ENCODE data around the gene GTF3C5.

The GTF3C5 gene

GRCh38 chr9:133104718-133105460 is 74.1 kb downstream of the GTF3C5 start:
- DNase-seq (ENCODE audit: insufficient read length, low spot score) (no peak), FAIRE-seq (no peak)

- DNase-seq (ENCODE audit: insufficient read length, low spot score) (no peak), FAIRE-seq (no peak)
These were observed 74.6 kb downstream of the GTF3C5 start for GRCh38 chr9:133105461-133105770.

- no peak for DNase-seq (ENCODE audit: insufficient read length, low spot score)
- FAIRE-seq = no peak
These were observed 75.9 kb downstream of the GTF3C5 start for GRCh38 chr9:133106511-133107244.

GRCh38 chr9:133107245-133107722 is 76.5 kb downstream of the GTF3C5 start:
- FAIRE-seq (no peak), DNase-seq (ENCODE audit: insufficient read length, low spot score) (no peak)

Measured in GM19239 (cell line).